Activated CD4-positive, alpha-beta T cell treated with anti-CD3 and anti-CD28 coated beads, Interleukin-2, amount 10 ng/mL, durations not matched to agents 7 days and 5 days (primary cell): ENCODE data around the gene MEN1. TPM values are rescaled to one million over a fixed set of nuclear protein-coding genes. Genes with fewer than 3 reads are reported as not detected.

ENCODE experiments used
- CTCF ChIA-PET: fragments of 350-600 bp; sonication (Branson Sonifier 250); formaldehyde crosslinking; loops from one replicate; lab custom pipeline; 2021; ENCODE audit warnings: antibody characterized with exemption; lab: Charles Lee
- POLR2A ChIA-PET: fragments of 350-600 bp; sonication (Branson Sonifier 250); formaldehyde crosslinking; loops from one replicate; lab custom pipeline; 2021; ENCODE audit warnings: antibody characterized with exemption; lab: Charles Lee
- DNase-seq: peaks from one replicate; pipeline ENCODE4 v3.0.0-alpha.2; 2020
- H3K27ac Mint-ChIP-seq: one replicate; pipeline ENCODE4 v1.8.0; 2021; ENCODE audit warnings: mild to moderate bottlenecking, moderate library complexity, mixed read lengths
- H3K27me3 Mint-ChIP-seq: one replicate; pipeline ENCODE4 v1.8.0; 2021; ENCODE audit warnings: mixed read lengths
- H3K36me3 Mint-ChIP-seq: one replicate; pipeline ENCODE4 v1.8.0; 2021; ENCODE audit warnings: low read depth, mixed read lengths
- H3K4me1 Mint-ChIP-seq: one replicate; pipeline ENCODE4 v1.8.0; 2021; ENCODE audit warnings: mixed read lengths
- H3K4me3 Mint-ChIP-seq: one replicate; pipeline ENCODE4 v1.8.0; 2021; ENCODE audit warnings: mild to moderate bottlenecking, moderate library complexity, mixed read lengths
- H3K9me3 Mint-ChIP-seq: one replicate; pipeline ENCODE4 v1.8.0; 2021; ENCODE audit warnings: mixed read lengths
- total RNA-seq, 2 experiments: library from RNA; stranded (reverse); gene quantifications; one replicate each; pipeline ENCODE4 v1.2.3, GENCODE V29; 2021

Gene MEN1
- total RNA-seq, 2 experiments from 2014 or later, result 35.1 to 38.7 TPM

DNA sequence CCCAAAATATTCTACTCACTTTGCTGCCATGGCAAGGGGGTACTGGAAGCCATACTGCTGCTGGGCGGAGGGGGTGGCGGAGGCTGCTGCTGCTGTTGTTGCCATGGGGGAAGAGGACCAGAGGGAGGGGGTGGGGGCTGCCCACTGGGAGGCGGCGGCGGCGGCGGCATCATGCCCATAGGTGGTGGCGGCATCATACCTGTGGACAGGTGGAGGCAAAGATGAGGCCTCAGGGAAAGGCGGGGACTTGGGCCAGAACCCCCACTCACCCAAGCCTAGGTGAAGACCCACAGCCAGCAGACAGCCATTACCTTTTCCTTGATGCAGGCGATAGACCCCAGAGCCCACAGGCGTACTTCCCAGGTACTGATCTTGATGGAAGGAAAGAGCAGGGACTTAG, 43.5 kb downstream of the MEN1 start:
- peak overlapping the region; percentile 91 for H3K27ac Mint-ChIP-seq
- H3K9me3 Mint-ChIP-seq, result no peaks in the 10 kb centered on the region
- H3K4me3 Mint-ChIP-seq, result no peak overlapping the region
- POLR2A ChIA-PET, result no interaction called here
- H3K36me3 Mint-ChIP-seq, result peaks cover 92% of the 10 kb centered on the region
- CTCF ChIA-PET, result interaction anchor here (1.1 to 1.2 kb wide), 2 partner anchors 18 to 230 kb away, joined by 3 read pairs; partner anchors contain the start of gene BATF2
- DNase-seq, result no peak
- H3K4me1 Mint-ChIP-seq, result peaks cover 87% of the 10 kb centered on the region
- no peaks in the 10 kb centered on the region for H3K27me3 Mint-ChIP-seq

DNA sequence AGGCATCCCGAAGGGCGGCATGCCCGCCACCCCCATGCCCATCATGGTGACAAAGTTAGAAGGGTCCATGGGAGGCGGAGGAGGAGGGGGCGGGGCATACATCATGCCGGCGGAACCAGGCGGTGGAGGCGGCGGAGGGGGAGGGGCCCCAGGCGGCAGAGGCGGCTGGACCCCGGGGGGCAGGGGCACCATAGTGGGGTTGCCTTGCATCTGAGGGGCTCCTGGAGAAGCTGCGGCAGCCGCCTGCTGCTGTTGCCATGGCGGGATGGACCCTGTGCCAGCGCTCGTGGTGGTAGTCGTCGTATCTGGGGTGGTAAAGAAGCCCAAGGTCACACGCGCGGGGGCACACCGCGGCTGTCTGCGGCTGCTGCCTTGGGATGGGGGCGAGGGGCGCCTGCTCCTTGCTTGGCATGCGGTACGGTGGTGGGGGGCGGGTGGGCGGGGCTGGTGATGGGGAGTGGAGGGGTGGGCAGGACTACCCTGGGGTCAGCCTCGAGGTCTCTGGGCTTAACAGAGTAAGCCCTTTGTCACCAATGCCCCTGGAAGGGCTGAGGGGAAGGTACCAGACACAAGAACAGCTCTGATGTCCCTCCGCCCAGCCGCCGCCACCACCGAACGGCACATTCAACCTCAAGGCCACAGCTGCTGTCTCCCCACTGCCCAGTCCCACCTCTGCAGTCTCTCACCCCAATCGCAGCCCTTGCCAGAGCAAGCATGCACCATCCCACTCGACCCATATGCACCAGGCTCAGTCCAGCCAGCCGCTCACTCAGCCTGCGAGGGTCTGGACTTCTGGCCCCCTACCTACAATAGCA, 44.3 kb downstream of the MEN1 start:
- peak overlapping the region; percentile 94 for H3K27ac Mint-ChIP-seq
- POLR2A ChIA-PET, result no interaction called here

DNA sequence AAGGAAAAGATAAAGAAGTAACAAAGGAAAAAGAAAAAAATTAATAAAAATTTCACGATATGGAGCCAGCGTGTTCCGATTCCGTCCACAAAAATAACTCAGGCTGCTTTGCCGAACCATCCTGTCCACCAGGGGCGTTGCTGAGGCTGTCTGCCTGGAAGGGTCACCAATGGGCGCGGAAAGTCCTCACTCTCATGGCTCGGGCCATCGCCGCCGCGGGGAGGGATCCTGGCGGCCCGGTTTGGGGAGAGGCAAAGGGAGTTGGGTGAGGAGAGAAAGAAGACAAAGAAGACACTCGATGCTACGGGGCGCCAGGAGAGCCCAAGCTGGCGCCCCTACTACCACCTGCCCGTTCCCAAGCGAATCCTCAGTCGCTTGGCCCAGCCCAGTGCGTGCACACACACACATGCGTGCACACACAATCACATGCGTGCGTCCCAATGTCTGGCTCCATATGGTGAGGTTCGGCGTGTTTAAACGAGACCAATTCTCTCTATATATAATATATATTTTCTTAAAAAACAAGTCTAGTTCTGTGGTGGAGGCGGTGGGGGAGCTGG, 45.0 kb downstream of the MEN1 start:
- ChIA-PET CTCF (interaction anchor here (3.8 to 5.7 kb wide), 2 partner anchors 8 to 22 kb away, joined by 25 to 51 read pairs; partner anchors contain the start of gene RASGRP2), POLR2A (interaction anchor here (0.7 kb wide), 1 partner anchor 504 kb away, joined by 3 read pairs; no protein-coding TSS in a partner anchor)
- H3K27ac Mint-ChIP-seq, result peak overlapping the region; percentile 94
- H3K9me3 Mint-ChIP-seq, result no peaks in the 10 kb centered on the region
- peak overlapping the region; percentile 76 for H3K4me3 Mint-ChIP-seq
- H3K36me3 Mint-ChIP-seq, result peaks cover 87% of the 10 kb centered on the region
- H3K4me1 Mint-ChIP-seq, result peaks cover 91% of the 10 kb centered on the region
- no peak for DNase-seq
- H3K27me3 Mint-ChIP-seq, result no peaks in the 10 kb centered on the region

More for the DNA sequence above, 44.3 kb downstream of the MEN1 start:
- DNase-seq, result no peak
- Mint-ChIP-seq H3K36me3 (peaks cover 89% of the 10 kb centered on the region), H3K27me3 (no peaks in the 10 kb centered on the region), H3K9me3 (no peaks in the 10 kb centered on the region), H3K4me1 (peaks cover 89% of the 10 kb centered on the region), H3K4me3 (peak overlapping the region; percentile 27)
- CTCF ChIA-PET, result interaction anchor here (1.1 kb wide), 1 partner anchor 17 kb away, joined by 3 read pairs; no protein-coding TSS in a partner anchor

DNA sequence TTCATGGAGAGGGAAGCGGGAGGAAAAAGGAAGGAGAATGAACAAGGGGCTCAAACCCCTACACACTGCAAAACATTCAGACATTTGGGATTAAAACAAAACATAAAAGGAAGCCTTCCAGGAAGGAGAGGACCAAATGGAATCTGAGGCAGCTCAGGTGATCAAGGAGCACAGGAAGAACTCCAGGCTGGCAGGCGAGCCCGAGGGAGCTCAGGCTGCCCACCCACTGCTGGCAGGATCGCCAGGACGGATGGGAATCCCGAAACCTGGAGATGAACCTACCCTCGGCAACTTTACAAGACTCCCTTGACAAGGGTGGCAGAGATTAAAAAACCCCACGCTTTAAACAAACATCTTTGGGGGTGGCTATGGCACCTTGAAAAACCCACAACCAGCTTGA, 45.6 kb downstream of the MEN1 start:
- Mint-ChIP-seq H3K27me3 (no peaks in the 10 kb centered on the region), H3K4me3 (peak overlapping the region; percentile 76), H3K36me3 (peaks cover 85% of the 10 kb centered on the region), H3K27ac (peak overlapping the region; percentile 94), H3K9me3 (no peaks in the 10 kb centered on the region), H3K4me1 (peaks cover 94% of the 10 kb centered on the region)
- ChIA-PET POLR2A (interaction anchor here (0.7 kb wide), 1 partner anchor 503 kb away, joined by 3 read pairs; no protein-coding TSS in a partner anchor), CTCF (interaction anchor here (1.2 to 5.7 kb wide), 5 partner anchors 9 to 94 kb away, joined by 3 to 51 read pairs (median 7); partner anchors contain the start of genes RASGRP2 and SF1)
- no peak for DNase-seq

DNA sequence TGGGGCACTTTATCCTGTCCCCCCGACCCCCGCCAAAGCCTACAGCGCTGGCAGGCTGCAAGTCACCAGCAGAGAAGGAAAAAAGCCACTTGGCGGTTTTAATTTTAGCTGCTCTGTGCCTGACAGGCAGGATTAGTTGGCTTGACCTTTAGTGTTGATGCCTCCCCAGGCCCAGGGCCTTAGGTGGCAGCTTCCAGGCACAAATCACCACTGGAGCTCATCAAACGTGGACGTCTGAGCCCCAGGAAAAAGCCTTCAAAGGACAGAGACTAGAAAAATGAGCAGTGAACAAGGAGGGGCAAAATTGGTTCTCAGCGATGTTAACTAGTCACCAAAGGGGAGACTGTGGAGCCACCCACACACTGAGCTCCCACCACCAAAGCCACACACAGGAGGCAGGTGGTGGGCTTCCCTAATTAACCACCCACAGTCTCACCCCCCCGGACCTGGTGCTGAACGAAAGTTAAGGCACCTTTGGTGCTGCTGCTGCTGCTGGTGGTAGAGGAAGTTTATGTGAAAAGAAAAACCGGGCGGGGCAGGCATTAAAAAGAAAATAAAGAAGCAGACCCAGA, 46.2 kb downstream of the MEN1 start:
- Mint-ChIP-seq H3K27ac (peak overlapping the region; percentile 94), H3K9me3 (no peaks in the 10 kb centered on the region), H3K36me3 (peaks cover 81% of the 10 kb centered on the region), H3K27me3 (no peaks in the 10 kb centered on the region), H3K4me3 (peak overlapping the region; percentile 76), H3K4me1 (peaks cover 94% of the 10 kb centered on the region)
- ChIA-PET CTCF (interaction anchor here (1.2 to 5.7 kb wide), 6 partner anchors 9 to 95 kb away, joined by 3 to 51 read pairs (median 6); partner anchors contain the start of genes RASGRP2 and SF1), POLR2A (no interaction called here)
- DNase-seq, result peak; percentile 81

DNA sequence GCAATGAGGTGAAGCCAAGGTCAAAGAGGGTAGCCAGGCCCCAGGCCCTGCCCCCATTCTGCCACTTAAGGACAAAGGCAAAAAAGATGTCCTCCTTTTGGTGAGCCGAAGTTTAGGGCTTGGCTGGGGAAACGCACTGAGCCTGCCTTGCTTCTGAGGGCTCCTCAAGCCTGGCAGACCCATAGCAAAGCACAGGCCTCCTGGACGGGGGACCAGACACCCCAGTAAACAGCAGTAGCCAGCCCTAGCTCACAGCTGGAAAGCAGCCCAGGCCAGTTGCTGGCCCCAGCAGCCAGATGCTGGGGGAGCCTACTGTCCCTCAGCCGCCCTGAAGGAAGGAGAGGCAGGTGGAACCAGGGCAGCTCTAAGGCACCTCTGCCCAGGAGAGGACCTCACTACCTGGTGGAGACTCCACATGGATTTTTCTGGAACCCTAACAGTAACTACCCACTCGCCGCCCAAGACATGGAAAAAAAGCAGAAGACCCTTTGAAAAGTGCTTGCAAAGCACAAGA, 46.8 kb downstream of the MEN1 start:
- H3K36me3 Mint-ChIP-seq, result peaks cover 76% of the 10 kb centered on the region
- no peaks in the 10 kb centered on the region for H3K27me3 Mint-ChIP-seq
- H3K27ac Mint-ChIP-seq, result peak overlapping the region; percentile 94
- DNase-seq, result no peak
- peaks cover 90% of the 10 kb centered on the region for H3K4me1 Mint-ChIP-seq
- ChIA-PET CTCF (interaction anchor here (0.7 to 5.7 kb wide), 9 partner anchors 9 to 113 kb away, joined by 3 to 51 read pairs (median 3); partner anchors contain the start of genes RASGRP2 and SF1), POLR2A (interaction anchor here (0.9 kb wide), 1 partner anchor 18 kb away, joined by 3 read pairs; no protein-coding TSS in a partner anchor)
- no peaks in the 10 kb centered on the region for H3K9me3 Mint-ChIP-seq
- H3K4me3 Mint-ChIP-seq, result peak overlapping the region; percentile 76

DNA sequence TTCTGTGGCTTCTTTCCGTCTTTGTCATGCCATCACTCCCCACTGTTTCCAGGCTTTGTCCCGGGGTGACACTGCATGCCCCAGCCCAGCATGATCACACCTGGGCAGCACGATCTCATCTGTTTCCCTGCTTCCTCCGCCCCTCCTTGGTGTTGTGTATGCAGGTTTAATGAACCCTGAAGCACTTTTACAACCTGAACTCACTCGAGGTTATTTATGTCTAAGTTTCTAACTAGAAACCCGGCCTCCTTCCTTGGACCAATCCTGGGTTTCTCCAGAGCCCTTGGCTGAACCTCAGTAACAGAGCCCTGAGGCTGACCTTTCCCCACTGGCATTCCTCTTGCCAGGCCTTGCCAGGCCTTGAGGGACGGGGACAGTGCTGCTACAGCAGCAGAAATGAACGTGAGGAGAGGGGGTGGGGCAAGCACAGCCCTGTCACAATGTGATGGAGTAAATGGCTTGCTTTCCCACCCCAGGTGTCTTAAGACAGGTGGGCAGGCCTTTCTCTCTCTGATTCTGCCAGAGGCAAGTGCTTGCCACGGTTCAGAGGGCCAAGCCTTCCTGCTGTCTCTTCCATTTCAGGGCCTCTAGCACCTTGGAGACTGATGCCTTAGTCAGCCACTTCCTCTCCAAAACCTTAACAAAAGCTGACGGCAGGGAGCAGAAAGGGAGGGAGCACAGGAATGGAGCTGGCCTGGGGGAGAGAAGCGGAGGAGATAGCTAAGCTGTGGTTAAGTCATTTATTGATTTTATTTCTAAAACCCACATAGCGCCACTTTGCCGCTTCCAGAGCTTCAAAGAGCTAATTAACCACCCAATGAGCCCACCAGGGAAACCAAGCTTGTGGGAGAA, 47.5 kb downstream of the MEN1 start:
- Mint-ChIP-seq H3K27ac (peak overlapping the region; percentile 94), H3K27me3 (no peaks in the 10 kb centered on the region), H3K36me3 (peaks cover 69% of the 10 kb centered on the region), H3K9me3 (no peaks in the 10 kb centered on the region), H3K4me3 (peak overlapping the region; percentile 64), H3K4me1 (peaks cover 83% of the 10 kb centered on the region)
- ChIA-PET POLR2A (interaction anchor here (0.7 to 0.9 kb wide), 2 partner anchors 18 to 107 kb away, joined by 3 read pairs; no protein-coding TSS in a partner anchor), CTCF (interaction anchor here (0.6 to 5.7 kb wide), 8 partner anchors 8 to 1459 kb away, joined by 3 to 51 read pairs (median 4); partner anchors contain the start of genes RASGRP2 and SF1)
- peak; percentile 47 for DNase-seq

DNA sequence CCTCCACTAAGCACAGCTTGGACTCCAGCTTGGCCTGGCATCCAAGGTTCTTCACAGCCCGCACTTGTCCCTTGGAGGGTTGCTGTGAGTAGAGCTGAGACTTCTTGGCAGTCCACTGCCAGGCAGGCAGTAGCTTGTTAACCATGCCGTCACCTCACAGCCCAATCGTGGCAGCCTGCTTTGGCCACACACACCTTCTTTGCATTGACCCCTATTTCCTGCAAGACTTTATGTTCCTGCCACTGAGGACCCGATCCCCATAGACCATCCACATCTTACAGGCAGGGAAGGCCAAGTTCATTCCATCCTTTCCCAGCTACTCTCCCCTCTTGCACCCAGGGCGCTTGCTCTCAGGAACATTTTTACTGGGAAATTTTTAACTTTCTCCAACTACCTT, 48.1 kb downstream of the MEN1 start:
- H3K9me3 Mint-ChIP-seq, result no peaks in the 10 kb centered on the region
- H3K4me1 Mint-ChIP-seq, result peaks cover 79% of the 10 kb centered on the region
- peak overlapping the region; percentile 94 for H3K27ac Mint-ChIP-seq
- CTCF ChIA-PET, result interaction anchor here (0.6 to 5.7 kb wide), 5 partner anchors 11 to 1460 kb away, joined by 3 to 51 read pairs (median 7); partner anchors contain the start of genes RASGRP2 and SF1
- DNase-seq, result no peak
- H3K27me3 Mint-ChIP-seq, result no peaks in the 10 kb centered on the region
- H3K4me3 Mint-ChIP-seq, result peak overlapping the region; percentile 64
- POLR2A ChIA-PET, result interaction anchor here (0.7 kb wide), 1 partner anchor 108 kb away, joined by 3 read pairs; no protein-coding TSS in a partner anchor
- peaks cover 63% of the 10 kb centered on the region for H3K36me3 Mint-ChIP-seq

DNA sequence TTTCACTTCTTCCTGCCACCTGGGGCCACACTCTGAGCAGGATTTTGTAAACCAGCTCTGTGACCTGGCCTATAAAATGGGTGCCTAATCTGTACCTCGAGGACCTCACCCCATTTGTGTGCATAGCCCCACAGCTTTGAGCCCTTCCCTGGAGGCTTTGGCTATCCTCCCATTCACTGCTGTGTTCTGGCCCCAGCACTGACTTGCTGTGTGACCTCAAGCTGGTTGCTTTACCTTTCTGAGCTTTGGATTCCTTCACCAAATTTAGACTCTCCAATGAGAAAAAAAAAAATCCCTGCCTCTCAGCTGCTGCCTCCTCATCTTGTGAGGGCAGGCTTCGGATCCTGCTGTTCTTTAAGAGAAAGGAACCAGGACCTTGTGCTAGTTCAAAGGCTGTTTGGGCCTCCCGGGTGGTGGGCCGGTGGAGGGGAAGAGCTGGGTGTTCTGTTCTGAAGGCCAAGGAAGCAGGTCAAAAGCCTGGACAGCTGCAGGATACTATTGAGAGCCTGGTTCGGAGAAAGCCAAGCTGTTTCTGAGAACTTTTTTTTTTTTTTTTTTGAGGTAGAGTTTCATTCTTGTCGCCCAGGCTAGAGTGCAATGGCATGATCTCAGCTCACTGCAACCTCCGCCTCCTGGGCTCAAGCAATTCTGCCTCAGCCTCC, 49.5 kb downstream of the MEN1 start:
- peak overlapping the region; percentile 94 for H3K27ac Mint-ChIP-seq
- no peaks in the 10 kb centered on the region for H3K9me3 Mint-ChIP-seq
- POLR2A ChIA-PET, result no interaction called here
- peaks cover 53% of the 10 kb centered on the region for H3K36me3 Mint-ChIP-seq
- peak overlapping the region; percentile 52 for H3K4me3 Mint-ChIP-seq
- CTCF ChIA-PET, result interaction anchor here (0.5 to 5.7 kb wide), 9 partner anchors 8 to 659 kb away, joined by 3 to 51 read pairs (median 3); partner anchors contain the start of gene RASGRP2
- peaks cover 71% of the 10 kb centered on the region for H3K4me1 Mint-ChIP-seq
- DNase-seq, result no peak
- H3K27me3 Mint-ChIP-seq, result no peaks in the 10 kb centered on the region

DNA sequence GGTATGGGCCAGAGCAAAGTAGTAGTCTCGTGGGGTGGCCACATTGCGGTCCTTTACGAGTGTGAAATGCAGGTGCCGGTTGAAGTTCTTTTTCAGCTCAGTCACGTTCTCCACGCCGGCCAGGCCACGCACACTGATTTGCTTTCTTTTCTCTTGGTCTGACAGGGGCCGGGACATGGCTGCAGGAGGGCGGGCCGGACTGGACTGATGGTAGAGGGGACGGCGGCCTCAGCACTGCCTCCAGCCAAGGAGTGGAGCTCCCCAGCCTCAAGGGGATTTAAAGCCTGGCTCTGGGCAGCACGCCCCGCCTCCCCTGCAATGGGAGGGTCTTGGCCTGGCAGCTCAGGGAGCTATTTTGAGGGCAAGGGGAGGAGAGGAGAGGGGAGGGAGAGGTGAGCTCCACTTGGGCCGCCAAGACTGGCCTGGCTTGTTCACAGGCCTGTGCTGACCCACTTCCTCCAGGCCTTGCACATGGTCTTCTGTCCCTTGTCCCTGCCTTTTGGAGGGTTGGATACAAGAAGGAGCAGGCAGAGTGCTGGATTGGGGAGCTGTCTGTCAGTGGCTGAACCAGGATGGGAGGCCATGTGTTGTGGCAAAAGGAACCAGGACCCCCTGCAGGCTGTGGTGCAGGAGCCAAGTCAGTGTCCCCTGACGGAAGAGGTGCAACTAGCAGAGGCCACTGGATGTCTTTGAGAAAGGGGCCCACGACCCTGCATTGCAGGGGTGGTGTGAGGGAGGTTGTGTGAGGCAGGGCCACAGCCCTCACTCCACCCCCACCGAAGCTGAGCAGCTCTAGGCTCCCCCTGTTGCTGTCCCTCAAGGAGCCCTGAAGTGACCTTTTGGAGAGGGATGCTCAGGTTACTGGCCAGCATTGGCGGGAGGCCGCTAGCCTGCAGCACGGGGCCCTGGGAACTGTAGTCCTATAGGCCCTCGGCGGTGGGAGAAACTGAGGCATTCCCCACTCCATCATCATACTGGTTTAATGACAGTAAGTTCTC, 50.3 kb downstream of the MEN1 start, which contains the start of gene PYGM:
Gene PYGM, minus strand, starts transcription at position 253 of the 998 bp plus-strand sequence. Its CDS starts 76 bp downstream, at position 177.
- H3K4me3 Mint-ChIP-seq, result peak within 1 kb of the TSS; percentile 13
- no peak for DNase-seq

More for the DNA sequence above, 50.3 kb downstream of the MEN1 start, which contains the start of gene PYGM:
- Mint-ChIP-seq H3K27ac (peak within 1 kb of the TSS; percentile 94), H3K27me3 (no peaks in the 10 kb centered on the region), H3K4me1 (peaks cover 63% of the 10 kb centered on the region), H3K36me3 (peaks cover 46% of the 10 kb centered on the region), H3K9me3 (no peaks in the 10 kb centered on the region)
- CTCF ChIA-PET, result interaction anchor here (0.6 to 5.7 kb wide), 7 partner anchors 9 to 334 kb away, joined by 3 to 51 read pairs (median 5); partner anchors contain the start of gene RASGRP2
- POLR2A ChIA-PET, result no interaction called here
